Stimulated activated CD8-positive, alpha-beta memory T cell treated with anti-CD3 and anti-CD28 coated beads, Interleukin-12 subunit alpha, Interleukin-12 subunit beta, amount 100 ng/mL, for 24 hours (primary cell): ENCODE measurements around the gene SCARF2.
"Not testable (repeated sequence)": the region's sequence is repeated elsewhere in the genome, so short reads cannot be mapped to it uniquely, and the experiment has no call there.

Experiments used
- DNase-seq: peaks from one replicate; pipeline ENCODE4 v3.0.0-alpha.2; 2020; ENCODE audit errors: extremely low read depth

The SCARF2 gene

GRCh38 chr22:20392983-20393704, 44.5 kb downstream of the SCARF2 start:
- no peak for DNase-seq

GRCh38 chr22:20392365-20392881, 45.2 kb downstream of the SCARF2 start:
- DNase-seq = not testable (repeated sequence)

- no peak for DNase-seq
These were observed 46.4 kb downstream of the SCARF2 start for GRCh38 chr22:20391222-20391621.

GRCh38 chr22:20390394-20390907, 47.2 kb downstream of the SCARF2 start:
- DNase-seq = no peak

GRCh38 chr22:20389288-20389687, 48.3 kb downstream of the SCARF2 start:
- no peak for DNase-seq

GRCh38 chr22:20388200-20388599, 49.4 kb downstream of the SCARF2 start:
- DNase-seq = no peak

- DNase-seq = no peak
These were observed 50.7 kb downstream of the SCARF2 start for GRCh38 chr22:20386972-20387371.

- DNase-seq = no peak
These were observed 51.3 kb downstream of the SCARF2 start for GRCh38 chr22:20386336-20386735.

GRCh38 chr22:20384865-20385264, 52.8 kb downstream of the SCARF2 start:
- DNase-seq = no peak

- DNase-seq = no peak
These were observed 53.5 kb downstream of the SCARF2 start for GRCh38 chr22:20384171-20384570.

- DNase-seq = no peak
These were observed 54.1 kb downstream of the SCARF2 start for GRCh38 chr22:20383538-20383937.

GRCh38 chr22:20380486-20380885, 57.1 kb downstream of the SCARF2 start:
- DNase-seq = no peak

- DNase-seq = not testable (repeated sequence)
These were observed 58.9 kb downstream of the SCARF2 start for GRCh38 chr22:20378684-20379083.

GRCh38 chr22:20378110-20378509, 59.5 kb downstream of the SCARF2 start:
- no peak for DNase-seq

- not testable (repeated sequence) for DNase-seq
These were observed 60.6 kb downstream of the SCARF2 start for GRCh38 chr22:20376983-20377382.

GRCh38 chr22:20376281-20376680, 61.3 kb downstream of the SCARF2 start:
- not testable (repeated sequence) for DNase-seq
